ENCODE results near the gene ZFHX3. TPM values are rescaled to one million over a fixed set of nuclear protein-coding genes. Genes with fewer than 3 reads are reported as not detected.
A peak's percentile ranks its signal among the peaks of the same experiment; 100 is the strongest.
"Not testable (repeated sequence)": the region's sequence is repeated elsewhere in the genome, so short reads cannot be mapped to it uniquely, and the experiment has no call there.

The ZFHX3 gene
- total and polyA plus RNA-seq, 2 donors (not counting 1 experiment from before 2014, with no cell fraction given): 4.7 to 7.3 TPM

- Histone ChIP-seq H3K4me1 (ENCODE audit: control insufficient read depth, extremely low read depth, insufficient read depth, low read length) (peaks cover 15% of the 10 kb centered on the region), H2AFZ (ENCODE audit: low read length) (no peak overlapping the region)
Observed at GRCh38 chr16:72990571-72990970, 57.4 kb downstream of the ZFHX3 start.

GRCh38 chr16:72989579-72990551 lies 58.1 kb downstream of the ZFHX3 start:
- H3K36me3 ChIP-seq (ENCODE audit: control insufficient read depth, insufficient read depth, low read length): no peaks in the 10 kb centered on the region
- peak overlapping the region; percentile 95 for H3K4me2 ChIP-seq (ENCODE audit: extremely low read depth, insufficient read depth, low read length)
- peaks cover 22% of the 10 kb centered on the region for H3K4me1 ChIP-seq (ENCODE audit: control insufficient read depth, extremely low read depth, insufficient read depth, low read length)
- H3K9ac ChIP-seq (ENCODE audit: insufficient read depth, low read length): peak overlapping the region; percentile 45
- H4K20me1 ChIP-seq (ENCODE audit: control insufficient read depth, extremely low read depth, insufficient read depth, low read length): no peaks in the 10 kb centered on the region
- H2AFZ ChIP-seq (ENCODE audit: low read length): peak overlapping the region; percentile 31
- TF ChIP-seq EZH2 (IDR thresholded peaks at IDR 0.05; ENCODE audit: low read length, missing control alignments) (no peak), CTCF (conservative IDR thresholded peaks at IDR 0.05 in 1 of 2, IDR thresholded peaks at IDR 0.05 in 1 of 2; ENCODE audit: low read depth in 1 of 2, low read length in 2 of 2) (no peak)
- peak; percentile 93 to 96 for DNase-seq (ENCODE audit: low read depth in 2 of 2)
- H3K27me3 ChIP-seq (ENCODE audit: control insufficient read depth, insufficient read depth, low read length): no peaks in the 10 kb centered on the region
- H3K79me2 ChIP-seq (ENCODE audit: control insufficient read depth, insufficient read depth, low read length): peaks cover 77% of the 10 kb centered on the region
- no peaks in the 10 kb centered on the region for H3K9me3 ChIP-seq (ENCODE audit: control insufficient read depth, insufficient read depth, low read depth, low read length)
- H3K27ac ChIP-seq (ENCODE audit: insufficient read depth, low read length): peak overlapping the region; percentile 90
- peak overlapping the region; percentile 30 to 53 (median 40) for H3K4me3 ChIP-seq (replicated peaks in 1 of 4; ENCODE audit: control extremely low read depth in 1 of 4, insufficient read depth in 1 of 4, low read depth in 3 of 4, low read length in 4 of 4)

More at GRCh38 chr16:72990571-72990970, 57.4 kb downstream of the ZFHX3 start:
- Histone ChIP-seq H3K9me3 (ENCODE audit: control insufficient read depth, insufficient read depth, low read depth, low read length) (no peaks in the 10 kb centered on the region), H4K20me1 (ENCODE audit: control insufficient read depth, extremely low read depth, insufficient read depth, low read length) (no peaks in the 10 kb centered on the region), H3K27ac (ENCODE audit: insufficient read depth, low read length) (peak overlapping the region; percentile 90), H3K4me3 (replicated peaks in 1 of 4; ENCODE audit: control extremely low read depth in 1 of 4, insufficient read depth in 1 of 4, low read depth in 3 of 4, low read length in 4 of 4) (peak overlapping the region in 3 of 4 experiments; percentile 30 to 53 (median 44)), H3K79me2 (ENCODE audit: control insufficient read depth, insufficient read depth, low read length) (peaks cover 79% of the 10 kb centered on the region), H3K4me2 (ENCODE audit: extremely low read depth, insufficient read depth, low read length) (peak overlapping the region; percentile 95), H3K27me3 (ENCODE audit: control insufficient read depth, insufficient read depth, low read length) (no peaks in the 10 kb centered on the region), H3K36me3 (ENCODE audit: control insufficient read depth, insufficient read depth, low read length) (no peaks in the 10 kb centered on the region), H3K9ac (ENCODE audit: insufficient read depth, low read length) (peak overlapping the region; percentile 45)
- TF ChIP-seq EZH2 (IDR thresholded peaks at IDR 0.05; ENCODE audit: low read length, missing control alignments) (no peak), CTCF (conservative IDR thresholded peaks at IDR 0.05 in 1 of 2, IDR thresholded peaks at IDR 0.05 in 1 of 2; ENCODE audit: low read depth in 1 of 2, low read length in 2 of 2) (no peak)
- DNase-seq (ENCODE audit: low read depth in 2 of 2): no peak

- not testable (repeated sequence) for H3K36me3 ChIP-seq (ENCODE audit: control insufficient read depth, insufficient read depth, low read length); H3K27me3 ChIP-seq (ENCODE audit: control insufficient read depth, insufficient read depth, low read length); H3K9ac ChIP-seq (ENCODE audit: insufficient read depth, low read length); H2AFZ ChIP-seq (ENCODE audit: low read length); H4K20me1 ChIP-seq (ENCODE audit: control insufficient read depth, extremely low read depth, insufficient read depth, low read length); DNase-seq (ENCODE audit: low read depth in 2 of 2); H3K9me3 ChIP-seq (ENCODE audit: control insufficient read depth, insufficient read depth, low read depth, low read length)
- Histone ChIP-seq H3K27ac (ENCODE audit: insufficient read depth, low read length) (peak overlapping the region; percentile 90), H3K4me3 (replicated peaks in 1 of 4; ENCODE audit: control extremely low read depth in 1 of 4, insufficient read depth in 1 of 4, low read depth in 3 of 4, low read length in 4 of 4) (peak overlapping the region in 2 of 4 experiments; percentile 35 to 53), H3K4me1 (ENCODE audit: control insufficient read depth, extremely low read depth, insufficient read depth, low read length) (peaks cover 23% of the 10 kb centered on the region), H3K4me2 (ENCODE audit: extremely low read depth, insufficient read depth, low read length) (peak overlapping the region; percentile 95), H3K79me2 (ENCODE audit: control insufficient read depth, insufficient read depth, low read length) (peaks cover 76% of the 10 kb centered on the region)
Observed at GRCh38 chr16:72989203-72989578, 58.7 kb downstream of the ZFHX3 start.

Data from fibroblast of lung (primary cell).